Suprapubic skin (tissue), 4 donors: Measurements from ENCODE around the gene WSB1.

ENCODE experiments used
- POLR2A ChIP-seq, 2 donors: fragments of 450-650 bp; IDR thresholded peaks; one replicate each; pipeline ENCODE4 v1.6.1; 2017; ENCODE audit warnings: antibody characterized with exemption in 2 of 2, mild to moderate bottlenecking in 2 of 2, moderate library complexity in 2 of 2
- POLR2AphosphoS5 ChIP-seq, 3 donors: sonication (generic); formaldehyde crosslinking; IDR thresholded peaks; one replicate each; pipeline ENCODE4 v1.6.1; 2017; ENCODE audit warnings: antibody characterized with exemption in 3 of 3
- TF ChIP-seq, protein P1 (sequence below), 2 donors: fragments of 200-600 bp in 1 of 2; fragments of 450-650 bp in 1 of 2; sonication (generic) in 1 of 2; IDR thresholded peaks; one replicate each; pipeline ENCODE4 v1.5.1; 2016 to 2019; ENCODE audit warnings: antibody characterized with exemption in 2 of 2, mild to moderate bottlenecking in 1 of 2, moderate library complexity in 1 of 2

DNA sequence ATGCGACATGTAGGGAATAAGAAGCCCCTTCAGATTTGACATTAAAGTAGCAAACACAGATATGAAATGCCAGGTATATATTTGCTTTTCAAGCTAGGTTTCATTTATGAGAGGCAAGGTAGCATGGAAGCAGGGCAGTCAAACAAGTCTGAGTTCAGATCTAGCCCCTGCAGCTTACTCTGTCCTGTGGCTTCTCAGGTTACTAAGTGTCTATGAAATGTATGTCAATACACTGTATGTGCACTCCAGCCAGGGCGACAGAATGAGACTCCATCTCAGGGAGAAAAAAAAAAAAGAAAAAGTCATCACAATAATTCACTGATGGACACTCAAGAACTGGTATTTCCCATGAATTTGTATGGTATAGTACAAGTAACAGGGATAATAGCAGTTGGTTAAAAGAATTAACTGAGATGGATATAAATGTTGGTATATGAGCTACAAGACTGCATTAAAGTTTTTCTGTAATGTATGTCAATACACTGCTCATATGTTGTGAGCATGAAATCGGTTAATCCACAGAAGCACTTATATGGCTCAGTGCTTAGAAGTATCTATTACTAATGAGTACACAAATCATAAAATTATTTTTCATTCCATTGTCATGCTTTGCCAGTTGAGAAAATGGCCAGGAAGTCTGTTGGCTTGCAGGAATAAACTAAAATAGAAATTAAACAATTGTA lies 2.9 kb upstream of the WSB1 start:
- TF ChIP-seq, protein P1, sequence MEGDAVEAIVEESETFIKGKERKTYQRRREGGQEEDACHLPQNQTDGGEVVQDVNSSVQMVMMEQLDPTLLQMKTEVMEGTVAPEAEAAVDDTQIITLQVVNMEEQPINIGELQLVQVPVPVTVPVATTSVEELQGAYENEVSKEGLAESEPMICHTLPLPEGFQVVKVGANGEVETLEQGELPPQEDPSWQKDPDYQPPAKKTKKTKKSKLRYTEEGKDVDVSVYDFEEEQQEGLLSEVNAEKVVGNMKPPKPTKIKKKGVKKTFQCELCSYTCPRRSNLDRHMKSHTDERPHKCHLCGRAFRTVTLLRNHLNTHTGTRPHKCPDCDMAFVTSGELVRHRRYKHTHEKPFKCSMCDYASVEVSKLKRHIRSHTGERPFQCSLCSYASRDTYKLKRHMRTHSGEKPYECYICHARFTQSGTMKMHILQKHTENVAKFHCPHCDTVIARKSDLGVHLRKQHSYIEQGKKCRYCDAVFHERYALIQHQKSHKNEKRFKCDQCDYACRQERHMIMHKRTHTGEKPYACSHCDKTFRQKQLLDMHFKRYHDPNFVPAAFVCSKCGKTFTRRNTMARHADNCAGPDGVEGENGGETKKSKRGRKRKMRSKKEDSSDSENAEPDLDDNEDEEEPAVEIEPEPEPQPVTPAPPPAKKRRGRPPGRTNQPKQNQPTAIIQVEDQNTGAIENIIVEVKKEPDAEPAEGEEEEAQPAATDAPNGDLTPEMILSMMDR (IDR thresholded peaks at IDR 0.05): no peak
- TF ChIP-seq POLR2A (IDR thresholded peaks at IDR 0.05): no peak
- no peak for TF ChIP-seq POLR2AphosphoS5 (IDR thresholded peaks at IDR 0.05)
